Measurements from ENCODE around the gene PDE4B.

The PDE4B gene

DNA sequence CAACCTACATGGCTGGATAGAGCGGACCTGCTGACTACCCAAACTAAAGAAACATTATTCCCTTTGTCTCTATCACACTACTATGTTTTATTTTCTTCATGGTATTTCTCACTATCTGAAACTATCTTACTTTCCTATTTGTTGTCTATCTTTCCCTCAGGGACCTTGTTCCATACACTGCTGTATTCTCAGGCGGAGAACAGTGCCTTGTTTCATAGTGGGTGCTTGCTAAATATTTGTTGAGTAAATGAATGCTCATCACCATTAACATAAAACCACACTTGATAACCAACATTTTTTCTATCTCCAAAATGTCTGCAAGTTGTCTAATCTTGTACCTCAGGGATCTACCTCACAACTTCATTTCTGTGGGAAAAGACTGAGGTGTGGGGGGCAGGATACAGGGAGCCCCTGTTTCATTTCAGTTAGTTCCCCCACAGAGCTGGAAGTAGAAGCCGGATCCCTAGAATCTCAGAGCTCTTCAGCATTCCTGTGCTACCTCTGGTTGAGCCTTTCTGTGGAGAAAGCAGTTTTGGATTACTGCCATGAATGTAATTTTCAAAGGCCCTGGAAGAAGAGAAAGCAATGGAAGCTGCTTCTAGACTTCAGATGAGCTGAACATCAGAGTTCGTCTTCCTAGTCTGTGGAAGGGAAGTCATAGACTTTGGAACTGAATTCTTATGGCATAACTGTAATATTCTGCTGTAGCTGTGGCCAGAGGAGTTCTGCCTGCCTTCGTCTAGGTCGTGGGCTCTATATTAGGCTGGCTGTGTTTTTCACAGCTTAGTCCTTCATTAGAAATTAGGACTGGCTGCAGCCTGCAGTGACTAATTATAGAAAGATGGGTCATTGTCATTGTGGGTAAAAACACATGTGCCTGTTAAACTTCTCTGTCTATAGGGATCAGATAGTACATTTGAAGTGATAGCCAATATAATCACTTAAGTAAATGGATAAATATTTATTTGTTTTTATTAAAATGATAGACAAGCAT lies 448.1 kb downstream of the PDE4B start:
- no peak for DNase-seq (ENCODE audit: low read depth)

GRCh38 chr1:66242646-66243547 lies 450.2 kb downstream of the PDE4B start:
- DNase-seq (ENCODE audit: low read depth) = no peak

- no peak for DNase-seq (ENCODE audit: low read depth)
Measured at GRCh38 chr1:66243548-66244130, 450.9 kb downstream of the PDE4B start.

DNA sequence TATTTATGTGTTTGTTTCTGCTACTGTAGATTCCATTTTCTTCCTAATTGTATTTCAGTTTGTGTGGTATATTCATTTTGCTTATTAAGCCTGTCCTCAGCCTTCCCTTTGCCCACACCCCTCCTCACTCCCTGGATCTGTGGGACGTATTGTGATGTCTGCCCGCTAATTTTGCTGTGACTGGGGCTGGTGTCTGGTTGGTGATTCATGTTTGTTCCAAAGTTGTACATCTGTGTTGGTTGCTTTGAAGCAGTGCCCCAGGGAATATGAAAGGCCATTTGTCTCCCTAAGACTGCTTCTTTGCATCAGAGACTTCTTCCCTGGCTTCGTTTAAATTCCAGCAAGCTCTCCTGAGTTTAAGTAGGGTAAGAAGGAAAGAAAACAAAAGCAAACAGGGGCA lies 451.7 kb downstream of the PDE4B start:
- no peak for DNase-seq (ENCODE audit: low read depth)

DNA sequence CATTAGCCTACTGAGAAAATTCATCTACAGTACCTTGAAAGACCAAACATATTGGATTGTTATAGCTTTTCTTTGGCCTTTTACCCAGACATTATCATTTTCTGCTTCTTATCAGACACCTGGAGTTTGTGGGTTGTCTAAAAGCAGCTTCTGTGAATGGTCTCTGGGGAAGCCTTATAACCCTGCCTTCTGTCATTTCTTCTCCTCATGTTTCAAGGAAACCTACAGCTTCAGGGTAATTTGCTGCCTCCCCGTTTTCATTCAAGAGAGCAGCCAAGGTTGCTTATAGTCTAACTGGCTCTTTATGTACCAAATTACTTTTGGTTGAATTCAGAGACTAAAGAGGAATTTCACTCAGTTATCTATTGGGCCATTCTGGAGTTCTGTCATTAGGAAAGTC lies 453.0 kb downstream of the PDE4B start:
- no peak for DNase-seq (ENCODE audit: low read depth)

DNA sequence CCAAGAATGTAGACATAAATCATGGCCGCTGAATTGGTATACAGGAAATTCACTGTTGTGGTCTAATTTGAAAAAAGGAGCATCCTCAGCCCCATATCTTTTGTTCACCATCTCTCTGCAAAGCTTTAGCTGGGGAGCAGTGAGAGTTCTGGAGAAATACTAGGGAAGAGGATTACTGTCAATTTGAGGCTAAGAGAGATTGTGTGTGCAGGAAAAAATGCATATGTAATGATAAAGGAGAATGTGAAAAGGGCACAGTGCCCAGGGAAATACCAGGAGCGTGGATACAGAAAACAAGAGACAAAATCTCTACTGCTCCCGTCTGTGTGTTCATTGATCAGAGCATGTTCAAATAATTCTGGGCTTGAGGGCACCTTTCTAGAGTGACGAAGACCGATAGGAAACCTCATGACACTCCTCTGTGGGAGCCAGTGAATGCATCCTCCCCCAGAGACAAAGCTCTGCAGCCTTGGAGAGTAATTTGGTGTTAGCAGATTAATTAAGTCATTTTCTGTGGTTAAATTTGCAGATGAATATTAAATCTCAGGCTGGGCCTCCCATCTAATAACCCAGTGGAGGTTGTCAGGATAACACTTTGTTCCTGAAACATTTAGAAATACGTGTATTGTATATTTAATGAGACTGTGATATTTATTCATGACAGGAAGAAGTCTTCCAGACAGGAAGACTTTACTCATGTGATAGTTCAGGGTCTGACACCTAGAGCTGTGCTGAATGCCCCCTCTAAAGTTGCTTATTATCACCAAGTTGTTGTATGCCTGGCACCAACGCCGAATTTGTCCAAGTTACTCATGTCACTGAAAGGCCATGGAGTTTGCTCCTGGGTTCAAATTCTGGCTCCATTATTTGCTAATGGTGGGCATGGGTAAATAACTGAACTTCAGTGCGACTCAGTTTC lies 453.9 kb downstream of the PDE4B start:
- DNase-seq (ENCODE audit: low read depth) = no peak

DNA sequence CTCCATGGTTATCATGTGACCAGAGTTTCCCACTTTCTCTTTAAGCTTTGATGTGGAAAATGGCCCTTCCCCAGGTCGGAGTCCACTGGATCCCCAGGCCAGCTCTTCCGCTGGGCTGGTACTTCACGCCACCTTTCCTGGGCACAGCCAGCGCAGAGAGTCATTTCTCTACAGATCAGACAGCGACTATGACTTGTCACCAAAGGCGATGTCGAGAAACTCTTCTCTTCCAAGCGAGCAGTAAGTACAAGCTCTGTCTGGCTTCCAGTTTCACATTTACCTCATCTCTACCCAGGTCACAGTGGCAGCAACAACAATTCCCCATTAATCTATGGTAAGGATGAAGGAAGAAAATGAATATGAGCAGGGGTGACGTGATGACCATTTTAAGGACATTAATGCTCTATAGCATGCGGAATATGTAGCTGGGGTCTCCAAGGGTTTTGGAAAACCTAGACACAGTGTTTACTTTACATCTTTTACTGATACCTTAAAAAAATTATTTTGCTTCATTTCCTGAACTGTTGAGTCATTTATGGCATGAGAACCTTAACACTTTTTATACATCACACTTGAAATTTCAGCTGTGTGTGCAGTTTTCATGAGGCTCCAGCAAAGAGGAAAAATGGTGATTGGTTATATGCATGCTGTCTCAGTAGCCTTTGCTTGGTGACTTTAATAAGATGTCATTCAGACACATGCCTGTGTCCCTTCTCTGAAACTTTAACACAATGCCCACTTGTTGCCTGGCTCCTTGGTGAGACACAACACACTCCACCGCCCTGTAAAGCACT lies 454.9 kb downstream of the PDE4B start:
- DNase-seq (ENCODE audit: low read depth) = no peak

GRCh38 chr1:66248257-66248656 lies 455.6 kb downstream of the PDE4B start:
- no peak for DNase-seq (ENCODE audit: low read depth)

- no peak for DNase-seq (ENCODE audit: low read depth)
Measured at GRCh38 chr1:66248746-66249145, 456.1 kb downstream of the PDE4B start.

GRCh38 chr1:66250075-66250474 lies 457.4 kb downstream of the PDE4B start:
- no peak for DNase-seq (ENCODE audit: low read depth)

GRCh38 chr1:66250478-66250877 lies 457.8 kb downstream of the PDE4B start:
- no peak for DNase-seq (ENCODE audit: low read depth)

DNA sequence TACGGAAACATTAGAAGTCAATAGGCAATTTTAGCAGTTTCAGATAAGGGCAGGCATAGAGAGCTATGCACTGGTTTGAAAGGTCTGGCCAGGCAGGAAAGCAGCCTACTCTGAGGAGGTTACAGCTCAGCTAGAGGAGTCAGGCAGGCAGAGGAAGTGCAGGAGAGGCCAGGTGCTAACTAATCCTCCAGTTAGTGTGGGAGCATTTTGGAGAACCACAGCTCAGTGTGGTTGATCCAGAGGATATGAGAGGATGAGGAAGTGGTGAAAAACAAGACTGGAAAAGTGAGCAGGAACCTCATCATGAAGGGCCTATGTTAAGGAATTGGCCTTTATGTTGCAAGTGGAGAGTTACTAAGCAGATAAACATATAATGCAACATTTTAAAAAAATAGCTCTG lies 458.9 kb downstream of the PDE4B start:
- DNase-seq (ENCODE audit: low read depth) = no peak

DNA sequence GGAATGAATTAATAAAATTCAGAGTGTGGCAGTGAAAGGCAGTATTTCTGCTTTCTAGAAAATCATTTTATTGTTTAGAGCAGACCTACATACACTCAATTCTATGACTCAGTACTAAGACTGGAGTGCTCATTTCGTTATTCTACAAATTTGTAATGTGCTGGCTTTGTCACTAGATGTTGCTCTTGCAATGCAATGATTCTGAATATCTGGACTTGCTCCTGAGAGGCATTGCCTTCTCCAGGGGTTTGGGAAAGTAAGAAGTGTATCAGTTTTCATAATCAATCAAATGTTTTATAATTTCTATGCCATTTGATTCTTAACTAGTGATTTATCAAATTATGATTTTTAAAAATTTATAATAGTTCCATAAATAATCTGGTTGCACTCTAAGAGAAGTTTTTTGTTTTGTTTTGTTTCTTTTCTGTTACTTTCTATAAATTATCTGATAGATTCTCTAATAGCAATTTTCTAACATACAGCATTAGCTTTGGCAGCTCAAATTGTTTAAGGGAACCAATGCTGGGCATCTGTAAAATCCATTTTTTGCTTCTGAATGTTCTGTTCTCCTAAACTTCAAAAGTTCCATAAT lies 460.7 kb downstream of the PDE4B start:
- DNase-seq (ENCODE audit: low read depth) = no peak

DNA sequence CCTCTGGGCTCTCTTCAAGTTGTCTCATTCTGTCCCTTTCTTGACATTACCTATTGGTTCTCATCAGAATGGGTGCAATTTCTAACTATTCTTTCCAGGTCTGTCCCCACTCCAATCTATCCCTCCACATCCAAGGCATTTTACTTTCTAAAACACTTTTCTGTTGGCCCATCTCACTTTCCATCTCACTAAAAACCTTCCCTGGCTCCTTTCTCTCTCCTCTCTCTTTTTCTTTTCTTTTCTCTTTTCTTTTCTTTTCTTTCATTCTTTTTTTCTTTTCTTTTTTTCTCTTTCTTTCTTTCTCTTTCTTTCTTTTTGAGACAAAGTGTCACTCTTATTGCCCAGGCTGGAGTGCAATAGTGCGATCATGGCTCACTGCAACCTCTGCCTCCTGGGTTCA lies 462.1 kb downstream of the PDE4B start:
- no peak for DNase-seq (ENCODE audit: low read depth)

DNA sequence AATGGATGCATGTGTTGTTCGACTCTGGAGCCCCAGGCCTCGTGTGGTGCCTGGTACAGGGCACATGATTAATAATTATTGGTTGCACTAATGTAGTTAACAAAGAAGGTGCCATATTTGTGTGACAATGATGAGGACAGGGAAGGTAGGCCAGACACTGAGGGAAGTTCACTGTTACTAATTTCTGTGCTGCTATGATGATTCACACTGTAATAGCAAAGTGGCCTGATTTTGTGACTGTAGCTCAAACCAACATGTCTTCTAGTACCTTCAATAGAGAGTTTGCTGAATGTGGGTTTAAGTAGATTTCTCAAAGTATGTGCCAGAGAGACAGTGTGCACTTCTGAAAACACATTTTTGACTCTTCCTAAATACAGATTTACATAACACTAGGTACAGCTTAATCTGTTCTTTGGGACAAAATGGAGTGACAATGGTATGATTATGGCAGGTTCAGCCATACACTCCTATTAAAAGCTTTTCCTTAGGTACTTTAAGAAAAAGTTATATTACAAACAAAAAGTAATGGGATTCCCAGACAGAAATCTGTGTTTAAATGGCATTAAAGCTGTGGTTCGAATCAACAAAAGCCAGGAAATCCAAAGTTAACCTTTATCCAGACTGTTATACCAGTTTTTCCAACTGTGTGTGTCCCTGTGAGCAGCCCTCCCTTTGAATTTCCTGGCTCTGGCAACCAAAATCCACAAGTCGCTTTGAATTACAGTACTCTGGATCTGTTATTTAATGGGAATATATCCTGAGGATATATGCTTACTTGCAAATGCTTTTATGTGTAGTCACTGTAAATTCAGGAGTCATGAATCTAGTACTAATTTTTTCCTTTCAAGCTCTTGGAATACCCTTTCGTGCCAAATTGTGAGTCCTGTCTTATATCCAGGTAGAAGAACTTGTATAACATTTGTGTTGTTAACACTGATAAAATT lies 464.2 kb downstream of the PDE4B start:
- no peak for DNase-seq (ENCODE audit: low read depth)

DNA sequence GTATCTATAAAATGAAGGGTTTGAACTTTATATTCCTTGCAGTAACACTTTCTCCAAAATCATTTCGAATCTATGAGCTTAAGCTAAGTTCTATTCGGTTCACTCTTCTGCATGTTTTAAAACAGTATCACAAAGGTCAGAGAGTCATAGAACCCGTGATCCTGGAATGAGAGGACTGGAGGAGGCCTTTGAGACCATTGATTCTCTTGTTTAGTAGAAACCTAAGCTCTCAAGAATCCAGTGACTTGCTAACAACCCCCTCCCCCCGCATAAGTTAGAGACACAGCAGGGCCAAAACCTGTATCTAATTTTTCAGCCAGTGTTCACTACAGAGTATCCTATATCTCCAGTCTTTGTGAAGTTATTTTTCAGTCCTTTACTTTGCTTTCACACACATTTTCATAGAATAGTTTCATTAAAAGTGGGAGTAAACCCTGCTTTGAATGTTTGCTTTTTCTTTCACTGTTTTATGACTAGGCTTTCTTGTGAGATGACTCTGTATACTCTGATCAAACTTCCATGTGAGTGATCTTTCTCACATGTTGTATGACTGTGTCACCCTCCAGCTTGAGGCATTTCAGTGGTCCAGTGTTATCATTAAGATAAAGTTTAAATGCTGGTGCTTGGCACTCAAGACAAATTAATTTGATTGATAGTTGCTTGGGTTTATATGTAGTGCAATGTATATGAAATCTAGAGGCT lies 465.9 kb downstream of the PDE4B start:
- no peak for DNase-seq (ENCODE audit: low read depth)

- no peak for DNase-seq (ENCODE audit: low read depth)
Measured at GRCh38 chr1:66261364-66261763, 468.7 kb downstream of the PDE4B start.

- peak; percentile 97 for DNase-seq (ENCODE audit: low read depth)
Measured at GRCh38 chr1:66262208-66262963, 469.7 kb downstream of the PDE4B start.
